B cell (primary cell): ENCODE measurements around the gene RGSL1. TPM values are rescaled to one million over a fixed set of nuclear protein-coding genes. Genes with fewer than 3 reads are reported as not detected.

Experiments used
- ATAC-seq: fragments of 200-7000 bp; cut with Tn5 transposase; one replicate; pipeline ENCODE4 v1.10.0; 2021; ENCODE audit warnings: low read depth, mild to moderate bottlenecking, moderate number of reproducible peaks, moderate library complexity
- CTCF ChIA-PET: fragments of 350-600 bp; sonication (Branson Sonifier 250); formaldehyde crosslinking; loops from one replicate; lab custom pipeline; 2021; ENCODE audit warnings: antibody characterized with exemption, inconsistent platforms; lab: Charles Lee
- POLR2A ChIA-PET: fragments of 350-600 bp; sonication (Branson Sonifier 250); formaldehyde crosslinking; loops from one replicate; lab custom pipeline; 2021; ENCODE audit warnings: antibody characterized with exemption; lab: Charles Lee
- DNase-seq: peaks from one replicate; pipeline ENCODE4 v3.0.0; 2013
- H2AFZ ChIP-seq: 2 replicates; pipeline ENCODE4 v1.6.1; 2012; ENCODE audit warnings: mild to moderate bottlenecking, low read depth, low read length; ENCODE audit not compliant: insufficient read depth, poor library complexity, severe bottlenecking
- H3K27ac ChIP-seq, 2 donors: 1 replicate in 1 of 2; 2 replicates in 1 of 2; pipeline ENCODE4 v1.5.1; 2012 to 2013; ENCODE audit warnings: low read length in 2 of 2, mild to moderate bottlenecking in 2 of 2, moderate library complexity in 1 of 2
- H3K27me3 ChIP-seq, 4 experiments: fragments of 200-600 bp in 1 of 4; sonication (generic) in 1 of 4; replicated peaks in 1 of 4; 1 replicate in 2 of 4; 2 replicates in 2 of 4; pipeline versions ENCODE4 v1.6.1 to v1.7.0; 2013 to 2016; ENCODE audit warnings: low read length in 3 of 4, mild to moderate bottlenecking in 2 of 4, mixed read lengths in 1 of 4, moderate library complexity in 1 of 4; ENCODE audit not compliant: insufficient read depth in 4 of 4, control insufficient read depth in 3 of 4; ENCODE audit errors: control extremely low read depth in 1 of 4
- H3K36me3 ChIP-seq, 2 experiments: replicated peaks in 1 of 2; 1 replicate in 1 of 2; 2 replicates in 1 of 2; pipeline versions ENCODE4 v1.6.1 to v1.7.1; 2013; ENCODE audit warnings: low read length in 1 of 2; ENCODE audit not compliant: insufficient read depth in 2 of 2, control insufficient read depth in 1 of 2; ENCODE audit errors: control extremely low read depth in 1 of 2, extremely low read depth in 1 of 2
- H3K4me1 ChIP-seq, 2 donors: fragments of 200-600 bp in 1 of 2; sonication (generic) in 1 of 2; 1 replicate in 1 of 2; 2 replicates in 1 of 2; pipeline versions ENCODE4 v1.5.1 to v1.6.1; 2013 to 2017; ENCODE audit warnings: low read length in 2 of 2; ENCODE audit not compliant: control insufficient read depth in 2 of 2, insufficient read depth in 2 of 2
- H3K4me2 ChIP-seq: replicated peaks from 2 replicates; pipeline ENCODE3; 2012; ENCODE audit warnings: mild to moderate bottlenecking, low read depth, low read length; ENCODE audit not compliant: poor library complexity, severe bottlenecking
- H3K4me3 ChIP-seq, 5 experiments: fragments of 200-600 bp in 1 of 5; sonication (generic) in 1 of 5; 1 replicate in 3 of 5; 2 replicates in 2 of 5; pipeline versions ENCODE4 v1.5.1 to v1.7.0; 2011 to 2016; ENCODE audit warnings: low read length in 4 of 5, mild to moderate bottlenecking in 4 of 5, low read depth in 2 of 5, control low read depth in 1 of 5, moderate library complexity in 1 of 5; ENCODE audit not compliant: insufficient read depth in 1 of 5; ENCODE audit errors: control extremely low read depth in 1 of 5, extremely low read depth in 1 of 5
- H3K79me2 ChIP-seq: fragments of 200-600 bp; sonication (generic); one replicate; pipeline ENCODE4 v1.6.0; 2016; ENCODE audit warnings: low read length; ENCODE audit not compliant: control insufficient read depth, insufficient read depth
- H3K9ac ChIP-seq: fragments of 200-600 bp; sonication (generic); 2 replicates; pipeline ENCODE4 v1.6.1; 2017; ENCODE audit warnings: mild to moderate bottlenecking, low read length, moderate library complexity
- H3K9me3 ChIP-seq, 3 donors: one replicate each; pipeline versions ENCODE4 v1.6.1 to v1.7.1; 2013; ENCODE audit warnings: low read length in 2 of 3; ENCODE audit not compliant: control insufficient read depth in 2 of 3, insufficient read depth in 1 of 3; ENCODE audit errors: control extremely low read depth in 1 of 3
- H4K20me1 ChIP-seq: 2 replicates; pipeline ENCODE4 v1.6.0; 2012; ENCODE audit warnings: mild to moderate bottlenecking, low read length; ENCODE audit not compliant: insufficient read depth, control insufficient read depth, poor library complexity, severe bottlenecking
- H3K27ac Mint-ChIP-seq: one replicate; pipeline ENCODE4 v1.8.0; 2021; ENCODE audit warnings: mixed read lengths
- H3K27me3 Mint-ChIP-seq: one replicate; pipeline ENCODE4 v1.8.0; 2021; ENCODE audit warnings: mixed read lengths
- H3K4me1 Mint-ChIP-seq: one replicate; pipeline ENCODE4 v1.8.0; 2021; ENCODE audit warnings: mixed read lengths
- H3K4me3 Mint-ChIP-seq: one replicate; pipeline ENCODE4 v1.8.0; 2021; ENCODE audit warnings: mixed read lengths
- H3K9me3 Mint-ChIP-seq: one replicate; pipeline ENCODE4 v1.8.0; 2022; ENCODE audit warnings: mixed read lengths; ENCODE audit not compliant: insufficient read depth
- CTCF ChIP-seq: fragments of 200-600 bp; IDR thresholded peaks from one replicate; pipeline ENCODE4 v1.8.0; 2022; ENCODE audit warnings: antibody characterized with exemption, mild to moderate bottlenecking
- EZH2 ChIP-seq: IDR thresholded peaks from 2 replicates; pipeline ENCODE4 v1.6.1; 2012; ENCODE audit warnings: borderline replicate concordance, low read depth, mild to moderate bottlenecking, moderate library complexity, low read length; ENCODE audit not compliant: insufficient read depth, poor library complexity, severe bottlenecking
- WGBS: methylation state at CpG from one replicate; pipeline ENCODE4 v1.1.5; 2013; ENCODE audit warnings: missing lambda C conversion rate; ENCODE audit not compliant: insufficient coverage; 5-methylcytosine and 5-hydroxymethylcytosine counted together
- intact Hi-C: fragments of 100-400 bp; cut with micrococcal nuclease; formaldehyde crosslinking; loops from one replicate; pipeline ENCODE4 v1.10.0; 2022
- polyA plus RNA-seq: library from polyadenylated mRNA; depleted of rRNA; stranded (reverse); fragments of >200 nt; gene quantifications from 2 replicates; pipeline ENCODE4 v1.2.3, GENCODE V29; 2012
- total RNA-seq, 2 donors: library from RNA; stranded (reverse); fragments of 120-200 nt in 1 of 2; gene quantifications; 1 replicate in 1 of 2; 2 replicates in 1 of 2; pipeline versions ENCODE4 v1.2.3 to v1.2.4, GENCODE V29; 2013 to 2022

The RGSL1 gene
- total and polyA plus RNA-seq, 2 donors (not counting 1 experiment from before 2014, with no cell fraction given): not detected

- H3K4me3 ChIP-seq: no peak overlapping the region
- no peak for DNase-seq
- no peak for ATAC-seq
- no peaks in the 10 kb centered on the region for H3K9me3 ChIP-seq
- Mint-ChIP-seq H3K4me1 (peaks cover 4% of the 10 kb centered on the region), H3K27ac (no peak overlapping the region), H3K9me3 (no peaks in the 10 kb centered on the region), H3K27me3 (no peaks in the 10 kb centered on the region), H3K4me3 (no peak overlapping the region)
- no peak overlapping the region for H3K9ac ChIP-seq
- H4K20me1 ChIP-seq: no peaks in the 10 kb centered on the region
- H3K4me1 ChIP-seq: peaks cover 19 to 25% of the 10 kb centered on the region in 2 donors
- CTCF ChIA-PET: interaction anchor here (0.8 to 24.5 kb wide), 19 partner anchors 7 to 240 kb away, joined by 3 to 989 read pairs (median 4); partner anchors contain the start of genes NPL and RNASEL
- intact Hi-C loops: loop anchor here (5.0 kb wide), 2 partner anchors 208 to 422 kb away; partner anchors contain the start of genes GLUL and LAMC1
- POLR2A ChIA-PET: interaction anchor here (1.7 kb wide), 1 partner anchor 182 kb away, joined by 6 read pairs; no protein-coding TSS in a partner anchor
- H3K79me2 ChIP-seq: no peaks in the 10 kb centered on the region
- no peak for TF ChIP-seq EZH2
- no peak for TF ChIP-seq CTCF
- H3K4me2 ChIP-seq: no peak overlapping the region
- WGBS: 91% methylated on average over 16 of the region's 17 CpGs
- H3K36me3 ChIP-seq: no peaks in the 10 kb centered on the region
- H3K27me3 ChIP-seq: peaks cover 0 to 3% (median 0%) of the 10 kb centered on the region in 4 experiments
- no peak overlapping the region for H2AFZ ChIP-seq
- H3K27ac ChIP-seq: no peak overlapping the region
Measured at GRCh38 chr1:182600036-182600713, 150.2 kb downstream of the RGSL1 start.
